H9 (cell line): ENCODE measurements around the gene ITGAE. TPM values are rescaled to one million over a fixed set of nuclear protein-coding genes. Genes with fewer than 3 reads are reported as not detected.

Source experiments
- DNase-seq: peaks from one replicate; pipeline ENCODE4 v3.0.0-alpha.2; 2017
- H2AFZ ChIP-seq: one replicate; pipeline ENCODE4 v1.6.1; 2013; ENCODE audit warnings: mild to moderate bottlenecking, low read length, control low read depth, moderate library complexity
- H2AK5ac ChIP-seq: 2 replicates; pipeline ENCODE4 v1.6.1; 2013; ENCODE audit warnings: low read length, control low read depth, mixed read lengths; ENCODE audit not compliant: insufficient read length
- H2BK120ac ChIP-seq: one replicate; pipeline ENCODE4 v1.6.1; 2013; ENCODE audit warnings: low read depth, mild to moderate bottlenecking, low read length, control low read depth, inconsistent platforms; ENCODE audit not compliant: poor library complexity, severe bottlenecking
- H2BK12ac ChIP-seq: 2 replicates; pipeline ENCODE4 v1.6.1; 2013; ENCODE audit warnings: low read length, control low read depth, mixed read lengths, low read depth; ENCODE audit not compliant: insufficient read length
- H2BK15ac ChIP-seq: 2 replicates; pipeline ENCODE4 v1.6.1; 2013; ENCODE audit warnings: low read depth, low read length, control low read depth
- H2BK20ac ChIP-seq: one replicate; pipeline ENCODE4 v1.6.1; 2013; ENCODE audit warnings: low read depth, mild to moderate bottlenecking, low read length, control low read depth, inconsistent platforms; ENCODE audit not compliant: poor library complexity, severe bottlenecking
- H2BK5ac ChIP-seq: 2 replicates; pipeline ENCODE4 v1.6.1; 2013; ENCODE audit warnings: low read length, control low read depth, mixed read lengths; ENCODE audit not compliant: insufficient read length
- H3K14ac ChIP-seq: 2 replicates; pipeline ENCODE4 v1.6.1; 2013; ENCODE audit warnings: low read length, control low read depth; ENCODE audit not compliant: insufficient read depth
- H3K18ac ChIP-seq: 2 replicates; pipeline ENCODE4 v1.6.1; 2013; ENCODE audit warnings: low read depth, mild to moderate bottlenecking, mixed read lengths, low read length, control low read depth; ENCODE audit not compliant: insufficient read length
- H3K23ac ChIP-seq: 2 replicates; pipeline ENCODE4 v1.6.1; 2013; ENCODE audit warnings: low read length, control low read depth, mixed read lengths, low read depth; ENCODE audit not compliant: insufficient read length
- H3K23me2 ChIP-seq: 2 replicates; pipeline ENCODE4 v1.6.1; 2013; ENCODE audit warnings: low read depth, mild to moderate bottlenecking, mixed read lengths, low read length, control low read depth; ENCODE audit not compliant: insufficient read length, poor library complexity, severe bottlenecking
- H3K27ac ChIP-seq: 2 replicates; pipeline ENCODE4 v1.5.1; 2013; ENCODE audit warnings: low read length, control low read depth, mixed read lengths, low read depth; ENCODE audit not compliant: insufficient read length
- H3K27me3 ChIP-seq: 2 replicates; pipeline ENCODE4 v1.6.1; 2013; ENCODE audit warnings: low read length, control low read depth, inconsistent platforms; ENCODE audit not compliant: insufficient read depth
- H3K4ac ChIP-seq: 2 replicates; pipeline ENCODE4 v1.6.1; 2013; ENCODE audit warnings: low read depth, mild to moderate bottlenecking, control low read depth, inconsistent platforms, low read length, moderate library complexity
- H3K4me1 ChIP-seq: 2 replicates; pipeline ENCODE4 v1.6.1; 2013; ENCODE audit warnings: low read length, control low read depth, inconsistent platforms; ENCODE audit not compliant: insufficient read depth
- H3K4me2 ChIP-seq: 2 replicates; pipeline ENCODE4 v1.6.1; 2013; ENCODE audit warnings: low read length, control low read depth, mixed read lengths; ENCODE audit not compliant: insufficient read length, insufficient read depth
- H3K56ac ChIP-seq: 2 replicates; pipeline ENCODE4 v1.6.1; 2013; ENCODE audit warnings: low read depth, mild to moderate bottlenecking, mixed read lengths, low read length, control low read depth; ENCODE audit not compliant: insufficient read length
- H3K79me1 ChIP-seq: 2 replicates; pipeline ENCODE4 v1.6.1; 2013; ENCODE audit warnings: low read depth, mild to moderate bottlenecking, moderate library complexity, low read length, control low read depth, inconsistent platforms; ENCODE audit not compliant: insufficient read depth, poor library complexity, severe bottlenecking
- H3K79me2 ChIP-seq: 2 replicates; pipeline ENCODE4 v1.6.1; 2013; ENCODE audit warnings: low read length, control low read depth, inconsistent platforms; ENCODE audit not compliant: insufficient read depth
- H3K9ac ChIP-seq: 2 replicates; pipeline ENCODE4 v1.6.1; 2013; ENCODE audit warnings: low read length, control low read depth, mixed read lengths; ENCODE audit not compliant: insufficient read length; ENCODE audit errors: extremely low read depth
- H3K9me3 ChIP-seq: one replicate; pipeline ENCODE4 v1.6.1; 2013; ENCODE audit warnings: low read depth, low read length, inconsistent platforms; ENCODE audit not compliant: control insufficient read depth
- H3T11ph ChIP-seq: one replicate; pipeline ENCODE4 v1.6.1; 2013; ENCODE audit warnings: mild to moderate bottlenecking, low read length, control low read depth, inconsistent platforms
- H4K20me1 ChIP-seq: one replicate; pipeline ENCODE4 v1.6.1; 2013; ENCODE audit not compliant: control insufficient read depth, insufficient read length, insufficient read depth
- H4K5ac ChIP-seq: 2 replicates; pipeline ENCODE4 v1.6.1; 2013; ENCODE audit warnings: low read depth, mild to moderate bottlenecking, mixed read lengths, low read length, control low read depth; ENCODE audit not compliant: insufficient read length
- H4K8ac ChIP-seq: replicated peaks from 2 replicates; pipeline ENCODE4 v1.6.1; 2013; ENCODE audit warnings: low read length, control low read depth, mixed read lengths, low read depth; ENCODE audit not compliant: insufficient read length
- H4K91ac ChIP-seq: 2 replicates; pipeline ENCODE4 v1.6.1; 2013; ENCODE audit warnings: low read depth, mild to moderate bottlenecking, moderate library complexity, mixed read lengths, low read length, control low read depth; ENCODE audit not compliant: insufficient read length
- H3K27ac Mint-ChIP-seq, 3 experiments: 2 replicates in 2 of 3; 3 replicates in 1 of 3; pipeline ENCODE4 v1.8.0; 2020 to 2021; ENCODE audit warnings: mixed read lengths in 3 of 3, mild to moderate bottlenecking in 1 of 3, moderate library complexity in 1 of 3
- H3K27me3 Mint-ChIP-seq: 2 replicates; pipeline ENCODE4 v1.8.0; 2021; ENCODE audit warnings: low read depth, mild to moderate bottlenecking, moderate library complexity, mixed read lengths
- H3K36me3 Mint-ChIP-seq, 3 experiments: 2 replicates in 2 of 3; 3 replicates in 1 of 3; pipeline ENCODE4 v1.8.0; 2020 to 2021; ENCODE audit warnings: low read depth in 3 of 3, mixed read lengths in 3 of 3; ENCODE audit not compliant: insufficient read depth in 1 of 3
- H3K4me1 Mint-ChIP-seq, 2 experiments: 2 replicates each; pipeline ENCODE4 v1.8.0; 2020; ENCODE audit warnings: mixed read lengths in 2 of 2
- H3K4me3 Mint-ChIP-seq, 2 experiments: 2 replicates in 1 of 2; 3 replicates in 1 of 2; pipeline ENCODE4 v1.8.0; 2020 to 2021; ENCODE audit warnings: mild to moderate bottlenecking in 2 of 2, mixed read lengths in 2 of 2, moderate library complexity in 1 of 2
- H3K9me3 Mint-ChIP-seq, 2 experiments: 2 replicates in 1 of 2; 3 replicates in 1 of 2; pipeline ENCODE4 v1.8.0; 2020; ENCODE audit warnings: mild to moderate bottlenecking in 2 of 2, mixed read lengths in 2 of 2, moderate library complexity in 1 of 2
- CTCF ChIP-seq: fragments of 200-600 bp; sonication (generic); conservative IDR thresholded peaks from 3 replicates; pipeline ENCODE4 v1.8.0; 2021; ENCODE audit warnings: antibody characterized with exemption, mild to moderate bottlenecking
- WGBS: extraction: QIAGEN DNeasy Blood & Tissue Kit; methylation state at CpG from one replicate; pipeline ENCODE4 v1.1.7; 2013; ENCODE audit warnings: missing lambda C conversion rate, low lambda C conversion rate, mixed read lengths; ENCODE audit not compliant: insufficient read length; ENCODE audit errors: extremely low coverage; 5-methylcytosine and 5-hydroxymethylcytosine counted together
- total RNA-seq: library from RNA; stranded (reverse); gene quantifications from 2 replicates; pipeline ENCODE4 v1.2.1, GENCODE V29; 2021

ITGAE gene
- total RNA-seq, 1 experiment from 2014 or later, result 23.5 TPM

DNA sequence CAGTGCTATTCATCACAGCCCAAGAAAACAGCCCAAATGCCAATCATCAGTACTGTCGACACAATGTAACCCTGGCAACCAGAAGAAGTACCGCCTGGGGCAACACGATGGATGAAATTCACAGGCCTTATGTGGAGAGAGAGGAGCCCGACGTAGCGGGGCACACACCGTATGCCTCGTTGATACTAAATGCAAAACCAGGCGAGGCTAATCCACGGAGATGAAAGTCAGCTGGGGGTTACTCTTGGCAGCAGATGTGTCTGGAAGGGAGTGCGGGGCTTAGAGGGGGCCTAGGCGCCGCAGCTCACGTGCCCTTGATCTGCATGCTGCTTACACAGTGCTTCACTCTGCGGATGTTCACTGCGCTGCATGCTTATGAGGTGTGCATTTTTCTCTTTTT, 29.8 kb downstream of the ITGAE start:
- Histone ChIP-seq H3K27ac (no peak overlapping the region), H3K14ac (no peak overlapping the region), H3K56ac (no peak overlapping the region), H3K23ac (no peak overlapping the region), H2AK5ac (no peak overlapping the region), H3K4me1 (no peaks in the 10 kb centered on the region; the same call in 1 of the 2 replicates), H2BK5ac (no peak overlapping the region), H3K4me2 (no peak overlapping the region), H3K4ac (no peak overlapping the region), H3K23me2 (peaks cover 2% of the 10 kb centered on the region), H2BK12ac (no peak overlapping the region), H2BK20ac (no peak overlapping the region), H3T11ph (no peak overlapping the region), H3K27me3 (no peaks in the 10 kb centered on the region), H4K91ac (no peak overlapping the region), H4K8ac (peak overlapping the region; percentile 88), H3K79me1 (no peaks in the 10 kb centered on the region), H3K9ac (no peak overlapping the region), H2BK15ac (0 out of 2 replicates have a peak overlapping the region, but pooled peaks have one; percentile 68), H3K18ac (no peak overlapping the region), H4K5ac (no peak overlapping the region), H4K20me1 (no peaks in the 10 kb centered on the region), H2BK120ac (no peak overlapping the region), H3K79me2 (no peaks in the 10 kb centered on the region), H2AFZ (no peak overlapping the region), H3K9me3 (no peaks in the 10 kb centered on the region)
- Mint-ChIP-seq H3K9me3 (peaks cover 2 to 8% of the 10 kb centered on the region in 2 experiments; a peak in 3 of 5 replicates), H3K27ac (no peak overlapping the region), H3K27me3 (no peaks in the 10 kb centered on the region; the same call in 1 of the 2 replicates), H3K4me1 (peaks cover 15 to 23% of the 10 kb centered on the region in 2 experiments), H3K4me3 (no peak overlapping the region), H3K36me3 (peaks cover 0 to 5% (median 0%) of the 10 kb centered on the region in 3 experiments; a peak in 3 of 7 replicates)
- DNase-seq, result no peak
- no CpG with 5 or more reads among the region's 16 CpGs for WGBS
- no peak for TF ChIP-seq CTCF
